Ovary (tissue), 3 donors: ENCODE results near the gene DMKN.

ENCODE experiments used
- CTCF ChIP-seq, 3 donors: fragments of 450-650 bp in 2 of 3; fragments of 200-600 bp in 1 of 3; IDR thresholded peaks; one replicate each; pipeline versions ENCODE4 v1.5.1 to v1.8.0; 2016 to 2022; ENCODE audit warnings: antibody characterized with exemption in 3 of 3, mild to moderate bottlenecking in 1 of 3
- POLR2A ChIP-seq: fragments of 450-650 bp; IDR thresholded peaks from one replicate; pipeline ENCODE4 v1.6.1; 2017; ENCODE audit warnings: antibody characterized with exemption, mild to moderate bottlenecking, moderate library complexity
- donor health status: DM: no; HTN: no; CAD: no.

GRCh38 chr19:35528218-35529038, 15.0 kb upstream of the DMKN start, which contains the start of gene SBSN:
- TF ChIP-seq CTCF (IDR thresholded peaks at IDR 0.05): no peak
- no peak for TF ChIP-seq POLR2A
